GM23338 (cell line): Measurements from ENCODE around the gene SLC66A2. TPM values are rescaled to one million over a fixed set of nuclear protein-coding genes. Genes with fewer than 3 reads are reported as not detected.
"Not testable (repeated sequence)": the region's sequence is repeated elsewhere in the genome, so short reads cannot be mapped to it uniquely, and the experiment has no call there.

Experiments used
- ATAC-seq: fragments of 200-7000 bp; cut with Tn5 transposase; 3 replicates; pipeline ENCODE4 v1.9.1; 2020
- DNase-seq: peaks from one replicate; pipeline ENCODE4 v3.0.0-alpha.2; 2015; ENCODE audit warnings: low spot score
- H2AFZ ChIP-seq: fragments of 200-600 bp; sonication (generic); 2 replicates; pipeline ENCODE4 v1.8.0; 2016; ENCODE audit warnings: antibody characterized with exemption, mild to moderate bottlenecking, moderate library complexity
- H3F3A ChIP-seq: fragments of 200-600 bp; sonication (generic); replicated peaks from 2 replicates; pipeline ENCODE4 v1.8.0; 2017; ENCODE audit warnings: antibody characterized with exemption, mixed run types, low read depth
- H3K27ac ChIP-seq: fragments of 200-600 bp; sonication (generic); 2 replicates; pipeline ENCODE4 v1.6.1; 2016; ENCODE audit warnings: low read depth
- H3K27me3 ChIP-seq: fragments of 200-600 bp; sonication (generic); 2 replicates; pipeline ENCODE4 v1.8.0; 2016; ENCODE audit warnings: mild to moderate bottlenecking, mixed run types, moderate library complexity; ENCODE audit not compliant: insufficient read depth
- H3K36me3 ChIP-seq: fragments of 200-600 bp; sonication (generic); 2 replicates; pipeline ENCODE4 v1.8.0; 2016; ENCODE audit warnings: mild to moderate bottlenecking; ENCODE audit not compliant: insufficient read depth
- H3K4me1 ChIP-seq: fragments of 200-600 bp; sonication (generic); 2 replicates; pipeline ENCODE4 v1.8.0; 2016; ENCODE audit warnings: mild to moderate bottlenecking, moderate library complexity; ENCODE audit not compliant: insufficient read depth
- H3K4me2 ChIP-seq: fragments of 200-600 bp; sonication (generic); 2 replicates; pipeline ENCODE4 v1.7.1; 2017; ENCODE audit warnings: mixed run types
- H3K4me3 ChIP-seq: fragments of 200-600 bp; sonication (generic); 2 replicates; pipeline ENCODE4 v1.6.1; 2016; ENCODE audit warnings: mixed run types
- H3K79me2 ChIP-seq: fragments of 200-600 bp; sonication (generic); replicated peaks from 2 replicates; pipeline ENCODE4 v1.8.0; 2017; ENCODE audit warnings: mild to moderate bottlenecking; ENCODE audit not compliant: insufficient read depth
- H3K9me2 ChIP-seq: fragments of 200-600 bp; sonication (generic); 2 replicates; pipeline ENCODE4 v1.8.0; 2017; ENCODE audit not compliant: insufficient read depth
- H4K20me1 ChIP-seq: fragments of 200-600 bp; sonication (generic); replicated peaks from 2 replicates; pipeline ENCODE4 v1.8.0; 2017; ENCODE audit warnings: mild to moderate bottlenecking; ENCODE audit not compliant: insufficient read depth
- H3K27ac Mint-ChIP-seq: 2 replicates; pipeline ENCODE4 v1.8.0; 2020; ENCODE audit warnings: inconsistent platforms, mild to moderate bottlenecking, moderate library complexity, mixed read lengths
- H3K27me3 Mint-ChIP-seq: 3 replicates; pipeline ENCODE4 v1.8.0; 2022; ENCODE audit warnings: low read depth, mild to moderate bottlenecking, moderate library complexity, mixed read lengths, inconsistent platforms; ENCODE audit not compliant: insufficient read depth, poor library complexity
- H3K36me3 Mint-ChIP-seq: 3 replicates; pipeline ENCODE4 v1.8.0; 2021; ENCODE audit warnings: low read depth, mild to moderate bottlenecking, inconsistent platforms, moderate library complexity, mixed read lengths
- H3K4me1 Mint-ChIP-seq: 3 replicates; pipeline ENCODE4 v1.8.0; 2020; ENCODE audit warnings: mild to moderate bottlenecking, inconsistent platforms, mixed read lengths
- H3K4me3 Mint-ChIP-seq: 3 replicates; pipeline ENCODE4 v1.8.0; 2021; ENCODE audit warnings: moderate library complexity, mild to moderate bottlenecking, inconsistent platforms, mixed read lengths
- H3K9me3 Mint-ChIP-seq: 3 replicates; pipeline ENCODE4 v1.8.0; 2020; ENCODE audit warnings: moderate library complexity, mild to moderate bottlenecking, inconsistent platforms, mixed read lengths
- ETS1 ChIP-seq: IDR thresholded peaks from 2 replicates; pipeline ENCODE4 v1.6.1; 2016; ENCODE audit warnings: antibody characterized with exemption
- EZH2 ChIP-seq: fragments of 200-600 bp; sonication (generic); IDR thresholded peaks from one replicate; pipeline ENCODE4 v1.8.0; 2017; ENCODE audit warnings: antibody characterized with exemption, mild to moderate bottlenecking, low read depth; ENCODE audit not compliant: unreplicated experiment
- JUNB ChIP-seq: IDR thresholded peaks from one replicate; pipeline ENCODE4 v1.6.1; 2016; ENCODE audit warnings: antibody characterized with exemption; ENCODE audit not compliant: unreplicated experiment
- NANOG ChIP-seq: IDR thresholded peaks from 2 replicates; pipeline ENCODE4 v1.6.1; 2016; ENCODE audit warnings: antibody characterized with exemption, borderline replicate concordance
- REST ChIP-seq: IDR thresholded peaks from one replicate; pipeline ENCODE4 v1.6.1; 2018; ENCODE audit warnings: antibody characterized with exemption; ENCODE audit not compliant: unreplicated experiment
- STAT1 ChIP-seq: IDR thresholded peaks from one replicate; pipeline ENCODE4 v1.6.1; 2016; ENCODE audit warnings: antibody characterized with exemption; ENCODE audit not compliant: unreplicated experiment
- ZNF331 ChIP-seq: fragments of 250-450 bp; sonication (Bioruptor Pico); IDR thresholded peaks from 2 replicates; pipeline ENCODE4 v1.5.0; 2020; ENCODE audit warnings: low read depth, mild to moderate bottlenecking, moderate library complexity
- ZNF462 ChIP-seq: fragments of 250-450 bp; sonication (Bioruptor Pico); IDR thresholded peaks from 2 replicates; pipeline ENCODE4 v1.5.0; 2020; ENCODE audit warnings: mild to moderate bottlenecking, moderate library complexity
- polyA plus RNA-seq: library from polyadenylated mRNA; unstranded; fragments of >200 nt; fragmentation: Nextera tagmentation; extraction: Ambion mirVana; gene quantifications from 2 replicates; pipeline ENCODE4 v1.2.1, GENCODE V29; 2016
- total RNA-seq: library from RNA; depleted of rRNA; stranded (reverse); fragments of >200 nt; shearing (Covaris generic); gene quantifications from 2 replicates; pipeline ENCODE4 v1.2.3, GENCODE V29; 2014

The SLC66A2 gene
- total and polyA plus RNA-seq, 2 experiments from 2014 or later: 4.0 to 18.1 TPM

GRCh38 chr18:79866889-79867574, 84.4 kb downstream of the SLC66A2 start:
- no peaks in the 10 kb centered on the region for H4K20me1 ChIP-seq
- no peaks in the 10 kb centered on the region for H3K79me2 ChIP-seq
- H3K36me3 ChIP-seq: no peaks in the 10 kb centered on the region
- H3F3A ChIP-seq: no peaks in the 10 kb centered on the region
- no peak overlapping the region for H3K27ac ChIP-seq
- H3K4me1 ChIP-seq: no peaks in the 10 kb centered on the region
- Mint-ChIP-seq H3K4me3 (no peak overlapping the region), H3K27me3 (peaks cover 5% of the 10 kb centered on the region), H3K4me1 (no peaks in the 10 kb centered on the region), H3K27ac (no peak overlapping the region), H3K9me3 (no peaks in the 10 kb centered on the region), H3K36me3 (no peaks in the 10 kb centered on the region)
- DNase-seq (no peak), ATAC-seq (no peak)
- H2AFZ ChIP-seq: no peak overlapping the region
- H3K27me3 ChIP-seq: no peaks in the 10 kb centered on the region
- H3K4me2 ChIP-seq: no peak overlapping the region
- H3K4me3 ChIP-seq: no peak overlapping the region
- TF ChIP-seq ZNF331 (CRISPR knock-in tag): no peak
- TF ChIP-seq EZH2: no peak
- TF ChIP-seq ETS1: no peak
- TF ChIP-seq STAT1: no peak
- TF ChIP-seq JUNB: no peak
- TF ChIP-seq NANOG: no peak
- no peak for TF ChIP-seq REST
- no peak for TF ChIP-seq ZNF462
- H3K9me2 ChIP-seq: no peaks in the 10 kb centered on the region

- DNase-seq, H3K4me1 Mint-ChIP-seq, H3K27me3 Mint-ChIP-seq, H3K4me1 ChIP-seq, H3K9me2 ChIP-seq, H4K20me1 ChIP-seq, ATAC-seq, H3K4me3 ChIP-seq, H3K27ac Mint-ChIP-seq, H2AFZ ChIP-seq, H3F3A ChIP-seq, H3K4me3 Mint-ChIP-seq, H3K9me3 Mint-ChIP-seq, H3K79me2 ChIP-seq, H3K27ac ChIP-seq, H3K4me2 ChIP-seq, H3K36me3 Mint-ChIP-seq, H3K36me3 ChIP-seq, H3K27me3 ChIP-seq: not testable (repeated sequence)
Observed at GRCh38 chr18:79865951-79866350, 85.5 kb downstream of the SLC66A2 start.
